Stomach (tissue), 4 donors: ENCODE measurements around the gene AK2.

Source experiments
- POLR2A ChIP-seq, 4 donors: fragments of 450-650 bp; IDR thresholded peaks; one replicate each; pipeline ENCODE4 v1.6.1; 2016; ENCODE audit warnings: antibody characterized with exemption in 4 of 4, control low read depth in 2 of 4, mild to moderate bottlenecking in 1 of 4, moderate library complexity in 1 of 4
- TF ChIP-seq, protein P1 (sequence below), 7 experiments: fragments of 450-650 bp in 4 of 7; fragments of 200-600 bp in 3 of 7; sonication (generic) in 3 of 7; IDR thresholded peaks; one replicate each; pipeline ENCODE4 v1.5.1; 2016 to 2019; ENCODE audit warnings: antibody characterized with exemption in 7 of 7, control low read depth in 2 of 7, mild to moderate bottlenecking in 1 of 7

DNA sequence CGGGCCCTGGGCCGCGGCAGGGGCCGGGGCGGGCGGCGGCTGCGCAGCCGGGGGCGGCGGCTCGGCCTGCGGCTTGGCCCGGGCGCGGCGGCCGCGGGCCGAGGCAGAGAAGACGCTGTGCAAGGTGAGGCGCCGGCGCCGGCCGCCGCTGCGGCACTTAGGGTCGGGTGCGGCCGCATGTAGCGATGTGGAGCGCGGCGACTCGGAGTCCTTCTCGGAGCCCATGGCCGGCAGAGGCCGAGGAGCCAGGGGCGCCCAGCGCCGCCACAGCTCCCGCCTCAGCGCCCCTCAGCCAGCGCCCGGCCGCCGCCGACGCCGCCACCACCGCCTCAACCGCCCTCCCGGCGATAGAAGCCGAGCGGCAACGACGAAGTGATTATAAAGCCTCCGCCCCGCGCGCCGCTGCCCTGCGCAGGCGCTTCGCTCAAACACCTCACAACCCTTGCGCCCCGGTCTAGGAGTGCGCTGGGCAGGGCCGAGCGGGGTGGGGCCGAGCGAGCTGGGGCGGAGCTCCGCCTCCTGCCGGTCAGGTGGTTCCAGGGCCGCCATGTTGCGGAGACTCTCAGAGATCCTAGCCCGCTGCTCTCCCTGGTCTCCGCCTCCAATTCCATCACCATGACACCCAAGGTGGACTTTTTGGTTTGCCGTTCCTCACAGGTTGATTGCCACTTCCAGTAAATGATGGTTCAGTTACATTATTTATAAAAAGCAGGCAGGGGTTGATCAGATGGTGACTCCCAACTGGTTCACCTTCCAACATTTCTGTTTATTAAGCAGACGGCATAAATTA, 72.0 kb downstream of the AK2 start, which contains the start of gene RNF19B:
- TF ChIP-seq, protein P1, sequence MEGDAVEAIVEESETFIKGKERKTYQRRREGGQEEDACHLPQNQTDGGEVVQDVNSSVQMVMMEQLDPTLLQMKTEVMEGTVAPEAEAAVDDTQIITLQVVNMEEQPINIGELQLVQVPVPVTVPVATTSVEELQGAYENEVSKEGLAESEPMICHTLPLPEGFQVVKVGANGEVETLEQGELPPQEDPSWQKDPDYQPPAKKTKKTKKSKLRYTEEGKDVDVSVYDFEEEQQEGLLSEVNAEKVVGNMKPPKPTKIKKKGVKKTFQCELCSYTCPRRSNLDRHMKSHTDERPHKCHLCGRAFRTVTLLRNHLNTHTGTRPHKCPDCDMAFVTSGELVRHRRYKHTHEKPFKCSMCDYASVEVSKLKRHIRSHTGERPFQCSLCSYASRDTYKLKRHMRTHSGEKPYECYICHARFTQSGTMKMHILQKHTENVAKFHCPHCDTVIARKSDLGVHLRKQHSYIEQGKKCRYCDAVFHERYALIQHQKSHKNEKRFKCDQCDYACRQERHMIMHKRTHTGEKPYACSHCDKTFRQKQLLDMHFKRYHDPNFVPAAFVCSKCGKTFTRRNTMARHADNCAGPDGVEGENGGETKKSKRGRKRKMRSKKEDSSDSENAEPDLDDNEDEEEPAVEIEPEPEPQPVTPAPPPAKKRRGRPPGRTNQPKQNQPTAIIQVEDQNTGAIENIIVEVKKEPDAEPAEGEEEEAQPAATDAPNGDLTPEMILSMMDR (IDR thresholded peaks at IDR 0.05), result peak in 2 of 7 experiments; percentile 22 to 32
- TF ChIP-seq POLR2A (IDR thresholded peaks at IDR 0.05), result peak in 2 of 4 donors; percentile 19 to 78
